ENCODE results near the gene SULF2.
"Not testable (repeated sequence)": the region's sequence is repeated elsewhere in the genome, so short reads cannot be mapped to it uniquely, and the experiment has no call there.

Gene SULF2

DNA sequence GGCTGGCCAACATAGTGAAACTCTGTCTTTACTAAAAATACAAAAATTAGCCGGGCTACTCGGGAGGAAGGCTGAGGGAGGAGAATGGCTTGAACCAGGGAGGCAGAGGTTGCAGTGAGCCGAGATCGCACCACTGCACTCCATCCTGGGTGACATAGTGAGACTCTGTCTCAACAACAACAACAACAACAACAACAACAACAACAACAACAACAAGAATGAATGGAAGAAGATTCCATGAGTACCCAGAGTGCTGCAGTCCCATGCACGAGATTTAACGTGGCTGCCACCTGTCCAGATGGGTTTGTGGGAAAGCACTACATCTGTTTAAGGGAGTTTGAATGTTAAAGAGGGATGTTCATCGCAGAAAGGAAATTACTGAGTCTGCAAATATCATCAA, 19.7 kb upstream of the SULF2 start:
- H3K27me3 ChIP-seq (ENCODE audit: control insufficient read depth in 2 of 2, insufficient read depth in 2 of 2, low read length in 2 of 2); H3K4me3 ChIP-seq (ENCODE audit: low read length in 2 of 2); H3K4me1 ChIP-seq (ENCODE audit: control insufficient read depth in 2 of 2, insufficient read depth in 2 of 2, low read length in 2 of 2): not testable (repeated sequence)

DNA sequence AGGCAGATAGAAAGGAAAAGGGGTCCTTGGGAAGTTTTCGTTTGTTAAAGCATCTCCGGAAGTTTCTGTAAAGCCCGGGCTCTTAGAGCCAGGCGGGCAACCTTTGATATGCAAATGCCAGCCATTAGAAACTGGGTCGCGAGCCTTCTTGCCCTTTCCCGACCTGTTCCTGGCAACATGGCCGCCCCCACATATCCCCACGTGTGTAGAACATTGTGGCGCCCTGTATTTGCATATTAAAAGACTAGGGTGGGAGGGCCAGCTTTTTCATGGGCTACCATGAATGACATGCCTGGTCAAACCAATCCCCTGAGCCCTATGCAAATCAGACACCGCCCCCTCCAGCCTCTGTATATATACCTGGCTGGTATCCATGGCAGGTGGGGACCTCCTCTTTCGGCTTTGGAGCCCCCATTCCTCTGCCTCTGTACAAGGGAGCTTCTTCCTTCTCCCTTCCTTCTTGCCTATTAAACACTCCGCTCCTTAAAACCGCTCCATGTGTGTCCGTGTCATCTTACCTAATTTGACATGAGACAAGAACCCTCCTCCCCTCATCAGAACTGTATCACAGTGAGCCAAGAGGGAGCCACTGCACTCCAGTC, 19.0 kb upstream of the SULF2 start:
- not testable (repeated sequence) for H3K27ac ChIP-seq (ENCODE audit: low read depth in 2 of 2, low read length in 2 of 2); H3K36me3 ChIP-seq (ENCODE audit: control insufficient read depth in 2 of 2, insufficient read depth in 2 of 2, low read length in 2 of 2); H3K4me3 ChIP-seq (ENCODE audit: low read length in 2 of 2); H3K9ac ChIP-seq (ENCODE audit: low read depth in 1 of 2, low read length in 2 of 2); H3K27me3 ChIP-seq (ENCODE audit: control insufficient read depth in 2 of 2, insufficient read depth in 2 of 2, low read length in 2 of 2); H3K9me3 ChIP-seq (ENCODE audit: control insufficient read depth in 2 of 2, low read length in 2 of 2); H3K4me1 ChIP-seq (ENCODE audit: control insufficient read depth in 2 of 2, insufficient read depth in 2 of 2, low read length in 2 of 2)

More for the DNA sequence above, 19.7 kb upstream of the SULF2 start:
- not testable (repeated sequence) for H3K27ac ChIP-seq (ENCODE audit: low read depth in 2 of 2, low read length in 2 of 2); H3K36me3 ChIP-seq (ENCODE audit: control insufficient read depth in 2 of 2, insufficient read depth in 2 of 2, low read length in 2 of 2); H3K9me3 ChIP-seq (ENCODE audit: control insufficient read depth in 2 of 2, low read length in 2 of 2); H3K9ac ChIP-seq (ENCODE audit: low read depth in 1 of 2, low read length in 2 of 2)

- Histone ChIP-seq H3K4me3 (ENCODE audit: low read length in 2 of 2) (no peak overlapping the region), H3K36me3 (ENCODE audit: control insufficient read depth in 2 of 2, insufficient read depth in 2 of 2, low read length in 2 of 2) (no peaks in the 10 kb centered on the region), H3K9ac (ENCODE audit: low read depth in 1 of 2, low read length in 2 of 2) (no peak overlapping the region), H3K27me3 (ENCODE audit: control insufficient read depth in 2 of 2, insufficient read depth in 2 of 2, low read length in 2 of 2) (peaks cover 1 to 5% of the 10 kb centered on the region in 2 donors), H3K4me1 (ENCODE audit: control insufficient read depth in 2 of 2, insufficient read depth in 2 of 2, low read length in 2 of 2) (peaks cover 0 to 3% of the 10 kb centered on the region in 2 donors), H3K27ac (ENCODE audit: low read depth in 2 of 2, low read length in 2 of 2) (no peak overlapping the region), H3K9me3 (ENCODE audit: control insufficient read depth in 2 of 2, low read length in 2 of 2) (no peaks in the 10 kb centered on the region)
Observed at GRCh38 chr20:47802975-47803374, 17.7 kb upstream of the SULF2 start.

DNA sequence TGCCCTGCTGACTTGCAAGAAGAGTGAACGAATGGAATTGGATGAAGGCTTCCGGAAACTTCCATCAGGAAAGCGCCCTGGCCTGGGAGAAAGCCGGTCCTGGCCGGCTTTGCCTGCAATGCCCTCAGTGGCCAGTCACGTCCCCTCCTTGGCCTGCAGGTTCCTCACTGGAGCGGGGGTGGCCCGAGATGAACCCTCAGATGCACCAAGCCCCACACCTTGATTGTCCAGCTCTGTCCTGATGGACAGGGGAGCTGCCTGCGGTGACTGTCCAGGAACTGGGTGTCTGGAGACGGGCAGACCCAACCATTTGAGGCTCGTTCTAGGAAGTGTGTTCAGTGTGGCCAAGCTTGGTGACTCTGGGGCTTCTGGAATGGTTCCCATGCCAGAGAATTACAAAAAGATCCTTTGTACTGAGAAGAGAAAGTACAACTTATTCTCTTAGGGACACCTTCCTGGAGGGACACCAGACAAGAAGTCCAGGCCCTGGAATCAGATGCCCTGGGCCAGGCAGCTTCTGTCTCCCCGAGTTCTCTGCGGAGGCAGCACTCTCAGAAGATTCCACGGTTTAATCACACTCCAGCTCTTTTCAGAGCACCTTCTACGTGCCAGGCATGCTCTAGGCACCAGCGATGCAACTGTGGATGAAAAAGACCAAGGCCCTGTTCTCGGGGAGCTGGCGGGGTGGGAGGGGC, 17.1 kb upstream of the SULF2 start:
- Histone ChIP-seq H3K4me3 (ENCODE audit: low read length in 2 of 2) (no peak overlapping the region), H3K4me1 (ENCODE audit: control insufficient read depth in 2 of 2, insufficient read depth in 2 of 2, low read length in 2 of 2) (peaks cover 0 to 3% of the 10 kb centered on the region in 2 donors), H3K27ac (ENCODE audit: low read depth in 2 of 2, low read length in 2 of 2) (no peak overlapping the region), H3K36me3 (ENCODE audit: control insufficient read depth in 2 of 2, insufficient read depth in 2 of 2, low read length in 2 of 2) (no peaks in the 10 kb centered on the region), H3K9ac (ENCODE audit: low read depth in 1 of 2, low read length in 2 of 2) (no peak overlapping the region), H3K27me3 (ENCODE audit: control insufficient read depth in 2 of 2, insufficient read depth in 2 of 2, low read length in 2 of 2) (peaks cover 0 to 5% of the 10 kb centered on the region in 2 donors), H3K9me3 (ENCODE audit: control insufficient read depth in 2 of 2, low read length in 2 of 2) (no peaks in the 10 kb centered on the region)

GRCh38 chr20:47801759-47802158, 16.5 kb upstream of the SULF2 start:
- no peak overlapping the region for H3K9ac ChIP-seq (ENCODE audit: low read depth in 1 of 2, low read length in 2 of 2)
- no peak overlapping the region for H3K4me3 ChIP-seq (ENCODE audit: low read length in 2 of 2)
- H3K4me1 ChIP-seq (ENCODE audit: control insufficient read depth in 2 of 2, insufficient read depth in 2 of 2, low read length in 2 of 2): peaks cover 0 to 3% of the 10 kb centered on the region in 2 donors
- no peaks in the 10 kb centered on the region for H3K36me3 ChIP-seq (ENCODE audit: control insufficient read depth in 2 of 2, insufficient read depth in 2 of 2, low read length in 2 of 2)
- H3K27me3 ChIP-seq (ENCODE audit: control insufficient read depth in 2 of 2, insufficient read depth in 2 of 2, low read length in 2 of 2): peaks cover 0 to under 1% of the 10 kb centered on the region in 2 donors
- no peak overlapping the region for H3K27ac ChIP-seq (ENCODE audit: low read depth in 2 of 2, low read length in 2 of 2)
- H3K9me3 ChIP-seq (ENCODE audit: control insufficient read depth in 2 of 2, low read length in 2 of 2): no peaks in the 10 kb centered on the region

DNA sequence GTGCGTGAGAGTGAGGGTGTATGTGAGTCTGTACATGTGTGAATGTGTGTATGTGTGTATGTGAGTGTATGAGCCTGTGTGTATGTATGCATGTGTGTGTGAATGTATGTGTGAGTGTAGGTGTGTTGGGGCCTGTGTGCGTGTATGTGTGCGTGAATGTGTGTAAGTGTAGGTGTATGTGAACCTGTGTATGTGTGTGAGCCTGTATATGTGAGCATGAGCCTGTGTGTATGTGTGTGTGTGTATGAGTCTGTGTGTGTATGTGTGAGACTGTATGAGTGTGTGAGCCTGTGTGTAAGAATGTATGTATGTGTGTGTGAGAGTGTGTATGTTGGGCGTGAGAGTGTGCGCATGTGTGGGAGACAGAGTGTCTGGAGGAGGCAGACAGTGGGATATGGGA, 15.8 kb upstream of the SULF2 start:
- peaks cover 0 to 3% of the 10 kb centered on the region in 2 donors for H3K4me1 ChIP-seq (ENCODE audit: control insufficient read depth in 2 of 2, insufficient read depth in 2 of 2, low read length in 2 of 2)
- no peaks in the 10 kb centered on the region for H3K9me3 ChIP-seq (ENCODE audit: control insufficient read depth in 2 of 2, low read length in 2 of 2)
- H3K27me3 ChIP-seq (ENCODE audit: control insufficient read depth in 2 of 2, insufficient read depth in 2 of 2, low read length in 2 of 2): no peaks in the 10 kb centered on the region
- no peak overlapping the region for H3K27ac ChIP-seq (ENCODE audit: low read depth in 2 of 2, low read length in 2 of 2)
- no peak overlapping the region for H3K4me3 ChIP-seq (ENCODE audit: low read length in 2 of 2)
- H3K9ac ChIP-seq (ENCODE audit: low read depth in 1 of 2, low read length in 2 of 2): no peak overlapping the region
- H3K36me3 ChIP-seq (ENCODE audit: control insufficient read depth in 2 of 2, insufficient read depth in 2 of 2, low read length in 2 of 2): no peaks in the 10 kb centered on the region

DNA sequence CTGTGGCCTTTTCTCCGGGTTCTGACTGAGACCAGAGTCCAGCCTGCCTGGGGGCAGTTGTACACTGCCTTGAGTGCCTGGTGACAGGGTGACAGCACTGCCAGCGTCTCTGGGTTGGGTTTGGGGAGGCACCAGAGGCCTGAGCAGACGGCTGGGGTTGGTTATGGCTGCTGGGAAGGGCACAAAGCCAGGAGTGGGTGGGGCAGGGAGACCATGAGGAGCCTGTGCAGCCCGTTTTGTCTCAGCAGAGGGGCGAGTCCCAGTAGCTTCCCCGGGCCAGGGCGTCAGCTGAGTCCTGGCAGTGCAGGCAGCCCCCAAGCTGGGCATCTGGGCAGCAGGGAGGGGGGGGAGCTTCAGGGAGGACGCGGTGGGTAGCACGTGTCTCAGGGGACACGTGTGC, 15.3 kb upstream of the SULF2 start:
- Histone ChIP-seq H3K9me3 (ENCODE audit: control insufficient read depth in 2 of 2, low read length in 2 of 2) (no peaks in the 10 kb centered on the region), H3K9ac (ENCODE audit: low read depth in 1 of 2, low read length in 2 of 2) (no peak overlapping the region), H3K36me3 (ENCODE audit: control insufficient read depth in 2 of 2, insufficient read depth in 2 of 2, low read length in 2 of 2) (no peaks in the 10 kb centered on the region), H3K4me1 (ENCODE audit: control insufficient read depth in 2 of 2, insufficient read depth in 2 of 2, low read length in 2 of 2) (peaks cover 0 to 3% of the 10 kb centered on the region in 2 donors), H3K27ac (ENCODE audit: low read depth in 2 of 2, low read length in 2 of 2) (no peak overlapping the region), H3K27me3 (ENCODE audit: control insufficient read depth in 2 of 2, insufficient read depth in 2 of 2, low read length in 2 of 2) (no peaks in the 10 kb centered on the region), H3K4me3 (ENCODE audit: low read length in 2 of 2) (no peak overlapping the region)

DNA sequence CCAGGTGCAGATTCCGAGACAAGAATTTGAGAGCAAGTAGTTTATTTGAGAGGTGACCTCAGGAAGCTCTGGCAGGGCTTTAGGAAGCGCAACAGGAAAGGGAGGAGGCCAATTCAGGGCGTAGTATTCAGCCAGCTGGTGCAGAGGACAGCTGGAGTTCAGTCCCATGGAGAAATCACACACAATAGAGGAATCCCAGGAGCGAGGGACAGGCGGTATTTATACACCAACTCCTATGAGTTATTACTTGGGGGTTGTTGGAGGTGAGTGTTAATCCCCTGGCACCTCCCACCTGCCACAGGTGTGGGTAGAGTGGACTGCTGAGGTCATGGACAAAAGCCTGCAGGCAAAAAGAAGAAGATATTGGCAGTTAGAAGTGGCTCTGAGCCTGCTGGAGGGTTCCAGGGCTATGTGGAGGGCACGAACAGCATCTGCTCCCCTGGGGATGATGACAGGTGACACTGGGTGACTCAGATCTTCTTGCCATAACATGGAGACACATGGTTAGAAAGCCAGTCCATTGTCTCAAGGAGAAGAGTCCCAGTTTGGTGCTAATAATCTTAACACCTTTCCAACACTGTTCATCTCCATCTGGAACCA, 13.9 kb upstream of the SULF2 start:
- H3K9ac ChIP-seq (ENCODE audit: low read depth in 1 of 2, low read length in 2 of 2): no peak overlapping the region
- no peaks in the 10 kb centered on the region for H3K9me3 ChIP-seq (ENCODE audit: control insufficient read depth in 2 of 2, low read length in 2 of 2)
- no peak overlapping the region for H3K27ac ChIP-seq (ENCODE audit: low read depth in 2 of 2, low read length in 2 of 2)
- no peak overlapping the region for H3K4me3 ChIP-seq (ENCODE audit: low read length in 2 of 2)
- H3K36me3 ChIP-seq (ENCODE audit: control insufficient read depth in 2 of 2, insufficient read depth in 2 of 2, low read length in 2 of 2): no peaks in the 10 kb centered on the region
- H3K27me3 ChIP-seq (ENCODE audit: control insufficient read depth in 2 of 2, insufficient read depth in 2 of 2, low read length in 2 of 2): no peaks in the 10 kb centered on the region
- peaks cover 0 to 3% of the 10 kb centered on the region in 2 donors for H3K4me1 ChIP-seq (ENCODE audit: control insufficient read depth in 2 of 2, insufficient read depth in 2 of 2, low read length in 2 of 2)

DNA sequence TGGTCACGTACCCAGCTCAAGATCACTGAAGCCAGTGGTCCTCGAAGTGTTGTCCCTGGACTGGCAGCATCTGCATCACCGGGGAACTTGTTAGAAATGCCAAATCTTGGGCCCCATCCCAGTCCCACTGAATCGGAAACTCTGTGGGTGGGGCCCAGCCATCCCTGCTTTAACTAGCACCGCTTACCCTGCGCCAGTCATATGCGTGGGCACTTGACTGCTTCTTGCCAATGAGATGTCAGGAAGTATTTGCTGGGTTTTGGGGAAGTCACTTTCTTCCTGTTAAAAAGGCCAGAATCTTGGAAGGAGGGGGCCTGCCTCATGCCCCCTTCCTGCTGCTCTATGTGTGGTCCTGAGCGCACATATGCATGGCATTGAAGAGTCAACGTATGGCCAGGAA, 11.7 kb upstream of the SULF2 start:
- H3K27me3 ChIP-seq (ENCODE audit: control insufficient read depth in 2 of 2, insufficient read depth in 2 of 2, low read length in 2 of 2): no peaks in the 10 kb centered on the region
- H3K9ac ChIP-seq (ENCODE audit: low read depth in 1 of 2, low read length in 2 of 2): no peak overlapping the region
- no peak overlapping the region for H3K27ac ChIP-seq (ENCODE audit: low read depth in 2 of 2, low read length in 2 of 2)
- H3K36me3 ChIP-seq (ENCODE audit: control insufficient read depth in 2 of 2, insufficient read depth in 2 of 2, low read length in 2 of 2): no peaks in the 10 kb centered on the region
- no peaks in the 10 kb centered on the region for H3K9me3 ChIP-seq (ENCODE audit: control insufficient read depth in 2 of 2, low read length in 2 of 2)
- H3K4me1 ChIP-seq (ENCODE audit: control insufficient read depth in 2 of 2, insufficient read depth in 2 of 2, low read length in 2 of 2): peaks cover 0 to 3% of the 10 kb centered on the region in 2 donors
- no peak overlapping the region for H3K4me3 ChIP-seq (ENCODE audit: low read length in 2 of 2)

- Histone ChIP-seq H3K9me3 (ENCODE audit: control insufficient read depth in 2 of 2, low read length in 2 of 2) (no peaks in the 10 kb centered on the region), H3K4me3 (ENCODE audit: low read length in 2 of 2) (no peak overlapping the region), H3K36me3 (ENCODE audit: control insufficient read depth in 2 of 2, insufficient read depth in 2 of 2, low read length in 2 of 2) (no peaks in the 10 kb centered on the region), H3K27me3 (ENCODE audit: control insufficient read depth in 2 of 2, insufficient read depth in 2 of 2, low read length in 2 of 2) (no peaks in the 10 kb centered on the region), H3K9ac (ENCODE audit: low read depth in 1 of 2, low read length in 2 of 2) (no peak overlapping the region), H3K27ac (ENCODE audit: low read depth in 2 of 2, low read length in 2 of 2) (no peak overlapping the region), H3K4me1 (ENCODE audit: control insufficient read depth in 2 of 2, insufficient read depth in 2 of 2, low read length in 2 of 2) (peaks cover 0 to 3% of the 10 kb centered on the region in 2 donors)
Observed at GRCh38 chr20:47795214-47795907, 10.1 kb upstream of the SULF2 start.

Data from mucosa of rectum (tissue), 2 donors.